ENCODE measurements around the gene MYO5C. TPM values are rescaled to one million over a fixed set of nuclear protein-coding genes. Genes with fewer than 3 reads are reported as not detected.

MYO5C gene
- total and polyA plus RNA-seq, 2 of the 13 experiments (the other 11 are each of a cell fraction or from before 2014, with no cell fraction given) = 15.7 to 23.7 TPM

DNA sequence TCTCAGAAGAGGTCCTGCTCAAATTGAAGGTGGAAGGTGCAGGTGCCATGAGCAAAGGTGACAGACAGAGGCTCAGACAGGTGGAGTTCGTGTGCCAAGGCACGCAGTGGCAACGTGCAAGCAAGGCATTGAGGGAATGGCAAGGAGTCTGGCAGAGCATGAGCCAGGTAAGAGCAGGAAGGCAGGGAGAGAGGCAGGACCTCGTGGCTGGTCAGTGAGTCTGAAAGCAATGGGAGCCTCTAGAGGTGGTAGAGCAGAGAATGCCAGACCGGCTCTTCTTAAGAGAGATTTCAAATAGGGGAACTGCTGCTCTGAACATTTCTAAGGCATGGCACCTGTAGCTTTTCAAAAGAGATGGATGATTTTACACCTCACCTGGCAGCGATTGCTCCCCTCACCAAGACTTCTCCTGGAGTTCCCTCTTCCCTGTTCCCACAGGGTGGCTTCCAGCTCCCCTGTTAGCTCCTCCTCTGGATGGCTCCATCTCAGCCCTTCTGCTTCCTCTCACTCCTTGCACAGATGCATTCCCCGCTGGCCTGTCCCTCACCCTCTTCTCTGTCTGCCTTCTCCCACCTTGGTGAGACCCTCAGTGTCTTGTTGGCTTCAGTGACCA, 2.7 kb downstream of the MYO5C start (continued):
- TF ChIP-seq, protein P1, sequence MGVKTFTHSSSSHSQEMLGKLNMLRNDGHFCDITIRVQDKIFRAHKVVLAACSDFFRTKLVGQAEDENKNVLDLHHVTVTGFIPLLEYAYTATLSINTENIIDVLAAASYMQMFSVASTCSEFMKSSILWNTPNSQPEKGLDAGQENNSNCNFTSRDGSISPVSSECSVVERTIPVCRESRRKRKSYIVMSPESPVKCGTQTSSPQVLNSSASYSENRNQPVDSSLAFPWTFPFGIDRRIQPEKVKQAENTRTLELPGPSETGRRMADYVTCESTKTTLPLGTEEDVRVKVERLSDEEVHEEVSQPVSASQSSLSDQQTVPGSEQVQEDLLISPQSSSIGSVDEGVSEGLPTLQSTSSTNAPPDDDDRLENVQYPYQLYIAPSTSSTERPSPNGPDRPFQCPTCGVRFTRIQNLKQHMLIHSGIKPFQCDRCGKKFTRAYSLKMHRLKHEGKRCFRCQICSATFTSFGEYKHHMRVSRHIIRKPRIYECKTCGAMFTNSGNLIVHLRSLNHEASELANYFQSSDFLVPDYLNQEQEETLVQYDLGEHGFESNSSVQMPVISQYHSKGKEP (CRISPR knock-in tag; IDR thresholded peaks at IDR 0.05) = no peak
- no peak for TF ChIP-seq JUND (CRISPR knock-in tag; IDR thresholded peaks at IDR 0.05)
- TF ChIP-seq POLR2A (IDR thresholded peaks at IDR 0.05; ENCODE audit: insufficient read depth in 1 of 2, low read depth in 2 of 2, low read length in 2 of 2) = 0 out of 4 replicates have a peak, but pooled peaks of 1 of the 2 experiments have one; percentile 2
- 0 out of 2 replicates have a peak, but pooled peaks have one; percentile 9 for TF ChIP-seq ZNF607 (CRISPR knock-in tag; IDR thresholded peaks at IDR 0.05; ENCODE audit: borderline replicate concordance)

DNA sequence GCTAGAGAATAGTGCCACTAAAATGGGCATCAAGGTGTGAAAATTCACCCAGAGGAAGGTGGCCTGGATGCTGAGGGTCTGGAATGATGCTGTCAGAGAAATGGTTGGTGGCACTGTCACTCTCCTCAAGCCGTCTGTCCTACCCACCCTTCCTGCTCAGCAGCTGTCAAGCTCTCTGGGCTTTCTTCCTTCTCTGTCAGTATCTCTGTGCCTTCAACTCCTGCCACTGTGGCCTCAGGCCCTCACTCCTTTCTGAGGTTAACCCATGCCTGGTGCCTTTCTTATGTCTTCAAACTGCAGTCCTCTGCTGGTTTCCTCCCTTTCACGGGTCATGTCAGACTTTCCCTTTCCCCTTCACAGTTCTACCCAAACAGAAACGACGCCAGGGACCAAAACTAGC, 4.4 kb downstream of the MYO5C start:
- no peak overlapping the region; the same call in 1 of the 2 replicates for H3K9ac ChIP-seq (ENCODE audit: insufficient read depth, low read depth, low read length)
- TF ChIP-seq JUND (CRISPR knock-in tag; IDR thresholded peaks at IDR 0.05) = no peak
- no peak for TF ChIP-seq KMT2B (CRISPR knock-in tag; IDR thresholded peaks at IDR 0.05)
- TF ChIP-seq FOXM1 (CRISPR knock-in tag; IDR thresholded peaks at IDR 0.05) = no peak
- no peak for TF ChIP-seq ZNF33A (CRISPR knock-in tag; IDR thresholded peaks at IDR 0.05; ENCODE audit: borderline replicate concordance)
- ChIA-PET CTCF (ENCODE audit: low intra/inter-chr PET ratio, low total read pairs) (no interaction called here), POLR2A (interaction anchor here (1.7 kb wide), 1 partner anchor 10 kb away, joined by 5 read pairs; no protein-coding TSS in a partner anchor)
- no peak overlapping the region for H3K4me2 ChIP-seq (ENCODE audit: low read depth, low read length)
- no peaks in the 10 kb centered on the region for H3K27me3 ChIP-seq (ENCODE audit: control insufficient read depth in 1 of 2, insufficient read depth in 2 of 2, low read length in 2 of 2)
- intact Hi-C loops (cut with micrococcal nuclease; ENCODE audit: unreplicated experiment) = no loop called here
- no peak overlapping the region for H3K27ac ChIP-seq (ENCODE audit: extremely low read length, insufficient read depth, low read length)
- no peak overlapping the region for H2AFZ ChIP-seq (ENCODE audit: low read length)
- no peaks in the 10 kb centered on the region for H4K20me1 ChIP-seq (ENCODE audit: insufficient read depth, low read length)
- DNase-seq (ENCODE audit: low spot score) = no peak
- no peak for FAIRE-seq
- ATAC-seq = no peak
- in situ Hi-C loops (cut with HindIII; ENCODE audit: extremely low pct_ligation_motif_present, low pct_unique_long_range_greater_than_20kb) = no loop called here
- no peak overlapping the region for H3K4me3 ChIP-seq (replicated peaks in 1 of 3; ENCODE audit: insufficient read depth in 1 of 3, low read depth in 2 of 3, low read length in 3 of 3)
- peaks cover 78% of the 10 kb centered on the region for H3K4me1 ChIP-seq (ENCODE audit: insufficient read depth, low read length)
- 98% methylated on average over 4 of the region's 4 CpGs for WGBS (ENCODE audit: low lambda C conversion rate)
- no TSS peak for BruUV-seq (replicated peaks)
- H3K9me3 ChIP-seq (ENCODE audit: low read length) = no peaks in the 10 kb centered on the region
- peaks cover 50% of the 10 kb centered on the region for H3K79me2 ChIP-seq (ENCODE audit: insufficient read depth, low read length)
- peaks cover 0 to 7% of the 10 kb centered on the region in 2 experiments; a peak in 1 of 5 replicates for H3K36me3 ChIP-seq (replicated peaks in 1 of 2; ENCODE audit: control insufficient read depth in 1 of 2, insufficient read depth in 2 of 2, low read length in 2 of 2)
